Transverse colon (tissue), 4 donors: Measurements from ENCODE around the gene DPP10.

ENCODE experiments used
- CTCF ChIP-seq, 5 experiments: fragments of 200-600 bp in 3 of 5; fragments of 450-650 bp in 2 of 5; sonication (generic) in 3 of 5; IDR thresholded peaks; 1 replicate in 2 of 5; 2 replicates in 3 of 5; pipeline ENCODE4 v1.5.1; 2016 to 2017; ENCODE audit warnings: antibody characterized with exemption in 5 of 5, inconsistent platforms in 3 of 5, mild to moderate bottlenecking in 2 of 5, moderate library complexity in 1 of 5
- POLR2AphosphoS5 ChIP-seq, 3 donors: sonication (generic); formaldehyde crosslinking; IDR thresholded peaks; one replicate each; pipeline ENCODE4 v1.6.1; 2016; ENCODE audit warnings: antibody characterized with exemption in 3 of 3

GRCh38 chr2:114810092-114810491, 367.7 kb downstream of the DPP10 start:
- TF ChIP-seq CTCF (IDR thresholded peaks at IDR 0.05): no peak
- no peak for TF ChIP-seq POLR2AphosphoS5 (IDR thresholded peaks at IDR 0.05)
